WI38 (cell line): ENCODE results near the gene ERN1.
"Not testable (repeated sequence)": the region's sequence is repeated elsewhere in the genome, so short reads cannot be mapped to it uniquely, and the experiment has no call there.

Experiments
- H3K4me3 ChIP-seq: 2 replicates; pipeline ENCODE4 v1.5.1; 2011; ENCODE audit warnings: low read depth, mild to moderate bottlenecking, control low read depth, low read length
- TF ChIP-seq, protein P1 (sequence below): IDR thresholded peaks from 2 replicates; pipeline ENCODE4 v1.5.1; 2012; ENCODE audit warnings: low read depth, mild to moderate bottlenecking, control low read depth, low read length

The ERN1 gene

DNA sequence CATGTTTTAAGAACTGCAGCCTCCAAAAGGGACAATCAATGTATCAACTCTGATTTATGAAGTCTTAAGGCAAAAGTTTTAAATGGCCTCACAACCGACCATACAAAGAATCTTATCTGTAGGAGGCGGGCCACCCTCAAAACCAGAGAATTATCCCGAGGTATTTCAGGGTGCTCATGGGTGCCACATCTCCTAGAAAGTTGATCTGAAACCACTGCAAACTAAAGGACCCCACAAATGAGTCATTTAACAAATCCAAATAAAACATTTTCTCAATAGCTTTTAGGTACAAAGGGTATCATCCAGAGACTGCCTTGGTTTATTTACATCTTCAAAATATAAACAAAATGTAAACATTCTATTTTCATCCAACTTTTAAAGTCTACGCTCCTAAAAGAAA lies 6.8 kb downstream of the ERN1 start:
- TF ChIP-seq, protein P1, sequence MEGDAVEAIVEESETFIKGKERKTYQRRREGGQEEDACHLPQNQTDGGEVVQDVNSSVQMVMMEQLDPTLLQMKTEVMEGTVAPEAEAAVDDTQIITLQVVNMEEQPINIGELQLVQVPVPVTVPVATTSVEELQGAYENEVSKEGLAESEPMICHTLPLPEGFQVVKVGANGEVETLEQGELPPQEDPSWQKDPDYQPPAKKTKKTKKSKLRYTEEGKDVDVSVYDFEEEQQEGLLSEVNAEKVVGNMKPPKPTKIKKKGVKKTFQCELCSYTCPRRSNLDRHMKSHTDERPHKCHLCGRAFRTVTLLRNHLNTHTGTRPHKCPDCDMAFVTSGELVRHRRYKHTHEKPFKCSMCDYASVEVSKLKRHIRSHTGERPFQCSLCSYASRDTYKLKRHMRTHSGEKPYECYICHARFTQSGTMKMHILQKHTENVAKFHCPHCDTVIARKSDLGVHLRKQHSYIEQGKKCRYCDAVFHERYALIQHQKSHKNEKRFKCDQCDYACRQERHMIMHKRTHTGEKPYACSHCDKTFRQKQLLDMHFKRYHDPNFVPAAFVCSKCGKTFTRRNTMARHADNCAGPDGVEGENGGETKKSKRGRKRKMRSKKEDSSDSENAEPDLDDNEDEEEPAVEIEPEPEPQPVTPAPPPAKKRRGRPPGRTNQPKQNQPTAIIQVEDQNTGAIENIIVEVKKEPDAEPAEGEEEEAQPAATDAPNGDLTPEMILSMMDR = no peak
- H3K4me3 ChIP-seq = no peak overlapping the region

DNA sequence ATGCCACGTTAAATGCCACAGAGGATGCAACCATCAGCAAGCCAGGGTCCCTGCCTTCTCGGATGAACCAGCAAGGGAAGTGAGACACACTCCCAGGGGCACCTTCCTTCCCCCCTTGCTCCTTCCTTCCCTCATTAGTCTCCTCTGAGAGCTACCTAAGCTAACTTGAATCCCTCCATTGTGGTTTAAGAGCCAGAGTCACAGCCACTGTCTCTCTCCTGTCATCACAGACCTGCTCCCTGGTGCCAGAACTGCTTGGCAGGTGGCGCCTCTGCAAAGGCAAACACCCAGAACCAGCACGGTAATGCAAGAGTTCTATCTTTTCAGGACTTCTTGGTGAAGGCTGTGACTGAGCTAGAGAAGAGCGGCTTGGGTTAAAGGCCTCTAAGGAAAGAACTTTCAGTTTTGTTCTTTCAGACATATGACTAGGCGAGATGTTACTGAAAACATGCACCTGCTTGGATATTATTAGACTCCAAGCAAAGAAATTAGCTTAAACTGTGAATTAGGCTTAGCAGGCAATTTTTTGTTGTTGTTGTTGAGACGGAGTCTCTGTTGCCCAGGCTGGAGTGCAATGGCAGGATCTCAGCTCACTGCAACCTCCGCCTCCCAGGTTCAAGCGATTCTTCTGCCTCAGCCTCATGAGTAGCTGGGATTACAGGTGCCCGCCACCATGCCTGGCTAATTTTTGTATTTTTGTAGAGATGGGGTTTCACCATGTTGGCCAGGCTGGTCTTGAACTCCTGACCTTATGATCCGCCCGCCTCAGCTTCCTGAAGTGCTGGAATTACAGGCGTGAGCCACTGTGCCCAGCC lies 8.8 kb downstream of the ERN1 start:
- not testable (repeated sequence) for H3K4me3 ChIP-seq

DNA sequence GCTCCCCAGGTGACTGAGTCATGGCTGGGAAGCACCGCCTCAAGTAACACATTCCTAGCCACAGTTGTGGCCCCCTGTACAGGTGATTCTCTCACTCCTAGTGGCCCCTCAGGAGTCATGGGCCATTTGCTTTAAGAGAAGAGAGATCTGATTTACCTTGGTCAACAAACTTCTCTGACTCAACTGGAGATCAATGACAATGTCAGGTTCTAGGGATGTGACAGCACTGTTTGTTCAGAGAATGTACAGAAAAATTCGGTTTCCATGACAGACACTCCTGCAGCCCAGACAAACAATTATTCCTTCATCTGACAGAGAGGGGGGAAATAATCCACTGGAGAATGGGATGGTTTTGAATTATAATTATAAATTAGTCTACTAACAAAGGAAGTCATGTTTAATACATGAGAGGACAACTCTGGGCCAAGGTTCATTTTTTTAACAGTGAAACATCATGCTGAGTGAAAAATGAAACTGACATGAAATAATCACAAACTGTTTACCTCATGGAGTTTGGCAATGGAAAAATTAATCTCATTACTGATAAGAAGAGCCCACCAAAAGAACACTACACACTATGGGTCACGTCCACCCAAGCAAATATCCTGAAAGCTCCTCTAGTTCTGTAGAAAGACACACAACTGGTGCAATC lies 9.7 kb downstream of the ERN1 start:
- H3K4me3 ChIP-seq = no peak overlapping the region
- TF ChIP-seq, protein P1 = no peak

DNA sequence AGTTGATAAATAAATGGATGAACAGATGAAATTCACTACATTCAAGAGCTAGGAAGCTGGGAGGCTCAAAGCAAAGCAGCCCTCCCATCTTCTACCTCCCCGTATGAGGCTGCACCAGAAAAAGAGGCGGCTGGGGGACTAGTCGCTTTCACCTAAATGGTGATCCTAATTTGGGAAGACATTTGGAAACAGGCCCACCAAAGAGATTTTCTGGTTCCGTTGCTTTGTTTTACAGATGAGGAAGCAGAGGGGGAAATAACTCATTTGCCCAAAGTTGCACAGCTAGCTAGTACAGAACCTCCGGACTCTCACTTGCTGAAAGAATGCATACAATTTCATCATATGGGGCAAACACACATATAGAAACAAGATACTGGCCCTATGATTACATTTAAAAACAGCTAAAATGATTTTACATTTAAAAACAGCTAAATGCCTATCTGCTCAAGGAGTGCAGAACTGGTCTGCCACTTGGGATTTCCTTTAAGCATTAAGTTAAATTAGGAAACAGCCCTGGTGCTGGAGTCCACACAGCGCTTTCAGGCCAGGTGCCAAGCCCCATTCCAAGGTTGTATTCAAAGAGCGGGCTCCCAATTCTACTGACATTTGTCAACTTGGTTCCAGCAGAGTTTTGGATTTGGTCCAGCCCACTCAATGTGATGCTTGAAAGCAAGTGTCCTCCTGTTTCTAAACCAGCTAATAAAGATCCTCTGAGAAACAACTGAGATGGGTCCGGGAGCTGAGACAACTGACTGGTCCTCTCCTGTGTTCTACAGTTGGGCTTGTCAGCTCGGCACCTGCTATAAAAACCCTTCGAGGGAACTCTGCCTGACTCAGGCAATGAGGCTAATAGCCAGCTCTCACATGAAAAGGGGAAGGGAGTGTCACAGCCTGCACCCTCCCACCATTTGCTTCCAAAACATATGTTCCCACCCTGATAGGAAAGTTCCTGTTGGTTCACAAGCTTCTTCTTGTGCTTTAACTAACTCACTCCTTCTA lies 11.7 kb downstream of the ERN1 start:
- TF ChIP-seq, protein P1 = no peak
- H3K4me3 ChIP-seq = no peak overlapping the region

DNA sequence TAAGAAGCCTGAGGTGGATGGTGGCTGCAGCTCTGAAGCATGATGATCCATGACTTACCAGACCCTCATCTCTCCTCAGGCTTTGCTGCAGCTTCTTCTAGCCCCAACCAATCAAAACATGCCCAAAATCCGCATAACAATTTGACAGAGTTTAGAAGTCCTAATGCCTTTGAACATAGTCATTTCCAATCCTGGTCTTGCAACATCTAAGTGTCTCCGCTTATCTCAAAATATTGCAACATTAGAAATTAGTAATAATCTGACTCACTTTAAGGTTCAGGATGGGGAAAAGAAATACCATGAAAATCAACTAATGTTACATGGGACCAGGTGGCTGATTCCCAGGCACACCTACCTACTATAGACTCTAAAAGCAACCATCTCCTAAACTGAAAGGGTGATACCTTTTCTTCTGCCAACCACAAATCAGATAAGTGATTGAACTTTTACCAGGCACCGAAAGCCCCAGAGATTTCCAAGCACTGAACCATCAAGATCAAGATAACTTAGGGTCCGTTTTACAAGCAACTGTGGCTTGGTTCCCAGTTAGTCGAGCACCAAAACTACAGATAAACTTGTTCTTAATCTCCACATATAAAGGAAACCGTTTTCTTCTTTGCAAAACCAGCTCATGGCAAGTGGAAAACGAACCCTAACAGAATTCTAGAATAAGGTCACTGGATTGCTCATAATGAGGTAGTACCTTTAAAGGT lies 14.0 kb downstream of the ERN1 start:
- TF ChIP-seq, protein P1 = no peak
- no peak overlapping the region for H3K4me3 ChIP-seq

DNA sequence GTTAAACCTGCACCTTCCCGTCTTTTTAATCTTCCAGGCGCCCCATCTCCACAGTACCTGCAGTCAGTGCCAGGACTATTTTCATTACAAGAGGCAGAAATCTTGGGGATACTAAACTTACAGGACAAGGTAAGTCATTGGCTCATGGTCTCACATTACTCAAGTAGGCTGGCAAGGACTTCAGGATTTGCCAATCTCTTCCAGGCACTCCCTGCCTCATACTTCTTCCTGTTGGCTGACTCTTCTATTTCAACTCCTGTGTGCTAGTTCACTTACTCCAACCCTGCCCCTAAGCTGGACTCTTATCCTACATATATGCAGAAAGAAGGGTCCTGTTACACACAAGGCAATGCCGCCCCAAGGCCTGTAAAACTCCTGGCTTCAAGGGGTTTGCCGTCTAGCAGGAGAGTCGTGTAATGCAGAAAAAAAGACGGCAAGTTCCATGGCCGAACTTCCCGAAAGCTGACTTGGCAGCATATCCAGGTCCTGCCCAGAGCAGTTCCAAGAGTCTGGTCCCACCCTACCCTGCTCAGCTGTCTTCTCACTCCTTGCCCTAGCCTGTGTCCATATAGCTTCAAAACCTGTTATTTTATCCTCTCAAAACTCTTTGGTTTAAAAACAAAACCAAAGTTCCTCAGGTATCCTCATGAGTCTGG lies 14.8 kb downstream of the ERN1 start:
- H3K4me3 ChIP-seq = no peak overlapping the region
- TF ChIP-seq, protein P1 = no peak
